NB4 (cell line): Measurements from ENCODE around the gene CABP1.

Experiments
- DNase-seq: peaks from one replicate; pipeline ENCODE4 v3.0.0; 2010; ENCODE audit warnings: low read depth
- H3K4me3 ChIP-seq: one replicate; pipeline ENCODE4 v1.5.1; 2011; ENCODE audit warnings: mild to moderate bottlenecking, low read depth, low read length, moderate library complexity
- CTCF ChIP-seq: IDR thresholded peaks from one replicate; pipeline ENCODE4 v1.5.1; 2012; ENCODE audit warnings: low read depth, low read length
- MAX ChIP-seq: IDR thresholded peaks from 2 replicates; pipeline ENCODE4 v1.6.1; 2011; ENCODE audit warnings: low read depth, low read length
- MYC ChIP-seq: IDR thresholded peaks from 2 replicates; pipeline ENCODE4 v1.6.1; 2011; ENCODE audit warnings: low read depth, low read length
- POLR2A ChIP-seq: IDR thresholded peaks from 2 replicates; pipeline ENCODE4 v1.6.1; 2011; ENCODE audit warnings: mild to moderate bottlenecking; ENCODE audit not compliant: insufficient read length; ENCODE audit errors: extremely low read depth

CABP1 gene

GRCh38 chr12:120631097-120631496, 9.3 kb upstream of the CABP1 start:
- DNase-seq: no peak
- no peak overlapping the region for H3K4me3 ChIP-seq
- TF ChIP-seq POLR2A: no peak
- no peak for TF ChIP-seq MYC

- DNase-seq: peak; percentile 80
- no peak overlapping the region for H3K4me3 ChIP-seq
- TF ChIP-seq POLR2A (no peak), MYC (no peak), MAX (no peak), CTCF (no peak)
These were observed 721 bp downstream of the CABP1 start for GRCh38 chr12:120640861-120641833.

GRCh38 chr12:120642121-120642520, 1.7 kb downstream of the CABP1 start:
- DNase-seq: no peak
- TF ChIP-seq MYC (no peak), CTCF (no peak), POLR2A (no peak), MAX (no peak)
- no peak overlapping the region for H3K4me3 ChIP-seq

GRCh38 chr12:120642826-120643225, 2.4 kb downstream of the CABP1 start:
- H3K4me3 ChIP-seq: no peak overlapping the region
- no peak for DNase-seq
- TF ChIP-seq MAX (no peak), CTCF (no peak), MYC (no peak), POLR2A (no peak)

- H3K4me3 ChIP-seq: no peak overlapping the region
- DNase-seq: no peak
- no peak for TF ChIP-seq POLR2A
- no peak for TF ChIP-seq MYC
- TF ChIP-seq CTCF: no peak
- no peak for TF ChIP-seq MAX
These were observed 3.1 kb downstream of the CABP1 start for GRCh38 chr12:120643574-120643973.

- DNase-seq: no peak
- no peak for TF ChIP-seq POLR2A
- no peak for TF ChIP-seq MYC
- no peak for TF ChIP-seq MAX
- no peak for TF ChIP-seq CTCF
- H3K4me3 ChIP-seq: no peak overlapping the region
These were observed 5.6 kb downstream of the CABP1 start for GRCh38 chr12:120646044-120646443.
